Activated T-cell treated with anti-CD3 and anti-CD28 coated beads, Interleukin-2, amount 50 U/mL, for 24 hours (primary cell): ENCODE measurements around the gene FOXA3.
"Not testable (repeated sequence)": the region's sequence is repeated elsewhere in the genome, so short reads cannot be mapped to it uniquely, and the experiment has no call there.

Experiments
- DNase-seq: peaks from one replicate; pipeline ENCODE4 v3.0.0-alpha.2; 2020
- H3K27ac Mint-ChIP-seq: 2 replicates; pipeline ENCODE4 v1.8.0; 2020; ENCODE audit warnings: mild to moderate bottlenecking, mixed read lengths
- H3K27me3 Mint-ChIP-seq: 2 replicates; pipeline ENCODE4 v1.8.0; 2020; ENCODE audit warnings: mixed read lengths
- H3K36me3 Mint-ChIP-seq: 2 replicates; pipeline ENCODE4 v1.8.0; 2020; ENCODE audit warnings: low read depth, mixed read lengths
- H3K4me1 Mint-ChIP-seq: 2 replicates; pipeline ENCODE4 v1.8.0; 2020; ENCODE audit warnings: low read depth, mixed read lengths
- H3K4me3 Mint-ChIP-seq: 2 replicates; pipeline ENCODE4 v1.8.0; 2020; ENCODE audit warnings: mild to moderate bottlenecking, moderate library complexity, mixed read lengths
- H3K9me3 Mint-ChIP-seq: 2 replicates; pipeline ENCODE4 v1.8.0; 2020; ENCODE audit warnings: mixed read lengths

FOXA3 gene

GRCh38 chr19:45886427-45887199 lies 22.5 kb downstream of the FOXA3 start:
- Mint-ChIP-seq H3K36me3 (peaks cover 11% of the 10 kb centered on the region), H3K9me3 (no peaks in the 10 kb centered on the region), H3K27me3 (no peaks in the 10 kb centered on the region), H3K27ac (peak overlapping the region; percentile 97), H3K4me1 (peaks cover 32% of the 10 kb centered on the region), H3K4me3 (peak overlapping the region; percentile 86)
- DNase-seq: peak; percentile 92

GRCh38 chr19:45887200-45887710 lies 23.1 kb downstream of the FOXA3 start:
- H3K9me3 Mint-ChIP-seq: no peaks in the 10 kb centered on the region
- H3K4me3 Mint-ChIP-seq: peak overlapping the region; percentile 86
- peak overlapping the region; percentile 97 for H3K27ac Mint-ChIP-seq
- peaks cover 11% of the 10 kb centered on the region for H3K36me3 Mint-ChIP-seq
- H3K27me3 Mint-ChIP-seq: no peaks in the 10 kb centered on the region
- DNase-seq: no peak
- H3K4me1 Mint-ChIP-seq: peaks cover 28% of the 10 kb centered on the region

- Mint-ChIP-seq H3K4me1 (peaks cover 18% of the 10 kb centered on the region), H3K9me3 (no peaks in the 10 kb centered on the region), H3K4me3 (no peak overlapping the region), H3K36me3 (peaks cover 4% of the 10 kb centered on the region), H3K27ac (peak overlapping the region; percentile 55), H3K27me3 (no peaks in the 10 kb centered on the region)
- DNase-seq: no peak
Measured at GRCh38 chr19:45889210-45889885, 25.2 kb downstream of the FOXA3 start.

- H3K4me3 Mint-ChIP-seq: no peak overlapping the region
- peaks cover 14% of the 10 kb centered on the region for H3K36me3 Mint-ChIP-seq
- H3K9me3 Mint-ChIP-seq: no peaks in the 10 kb centered on the region
- no peak for DNase-seq
- no peak overlapping the region for H3K27ac Mint-ChIP-seq
- H3K4me1 Mint-ChIP-seq: peaks cover 13% of the 10 kb centered on the region
- H3K27me3 Mint-ChIP-seq: no peaks in the 10 kb centered on the region
Measured at GRCh38 chr19:45890877-45891276, 26.8 kb downstream of the FOXA3 start.

GRCh38 chr19:45895519-45895972 lies 31.4 kb downstream of the FOXA3 start:
- Mint-ChIP-seq H3K36me3 (peaks cover 33% of the 10 kb centered on the region), H3K9me3 (no peaks in the 10 kb centered on the region), H3K4me1 (peaks cover 8% of the 10 kb centered on the region), H3K27ac (no peak overlapping the region), H3K4me3 (no peak overlapping the region), H3K27me3 (no peaks in the 10 kb centered on the region)
- DNase-seq: no peak

GRCh38 chr19:45895983-45896599 lies 32.0 kb downstream of the FOXA3 start:
- H3K36me3 Mint-ChIP-seq: peaks cover 38% of the 10 kb centered on the region
- peaks cover 13% of the 10 kb centered on the region for H3K4me1 Mint-ChIP-seq
- not testable (repeated sequence) for H3K9me3 Mint-ChIP-seq, H3K4me3 Mint-ChIP-seq, H3K27ac Mint-ChIP-seq, H3K27me3 Mint-ChIP-seq, DNase-seq

GRCh38 chr19:45897261-45897812 lies 33.2 kb downstream of the FOXA3 start:
- Mint-ChIP-seq H3K9me3 (no peaks in the 10 kb centered on the region), H3K27me3 (no peaks in the 10 kb centered on the region), H3K27ac (no peak overlapping the region), H3K4me1 (peaks cover 18% of the 10 kb centered on the region), H3K36me3 (peaks cover 40% of the 10 kb centered on the region), H3K4me3 (no peak overlapping the region)
- no peak for DNase-seq

- no peaks in the 10 kb centered on the region for H3K9me3 Mint-ChIP-seq
- H3K4me1 Mint-ChIP-seq: peaks cover 24% of the 10 kb centered on the region
- H3K27ac Mint-ChIP-seq: no peak overlapping the region
- no peak for DNase-seq
- peaks cover 41% of the 10 kb centered on the region for H3K36me3 Mint-ChIP-seq
- no peak overlapping the region for H3K4me3 Mint-ChIP-seq
- H3K27me3 Mint-ChIP-seq: no peaks in the 10 kb centered on the region
Measured at GRCh38 chr19:45899253-45899652, 35.1 kb downstream of the FOXA3 start.

- Mint-ChIP-seq H3K27ac (no peak overlapping the region), H3K36me3 (peaks cover 38% of the 10 kb centered on the region), H3K9me3 (no peaks in the 10 kb centered on the region), H3K4me3 (no peak overlapping the region), H3K27me3 (no peaks in the 10 kb centered on the region), H3K4me1 (peaks cover 24% of the 10 kb centered on the region)
- no peak for DNase-seq
Measured at GRCh38 chr19:45899919-45900589, 35.9 kb downstream of the FOXA3 start.

- H3K9me3 Mint-ChIP-seq: no peaks in the 10 kb centered on the region
- no peak for DNase-seq
- H3K36me3 Mint-ChIP-seq: peaks cover 31% of the 10 kb centered on the region
- H3K27ac Mint-ChIP-seq: no peak overlapping the region
- peak overlapping the region; percentile 36 for H3K4me3 Mint-ChIP-seq
- no peaks in the 10 kb centered on the region for H3K27me3 Mint-ChIP-seq
- peaks cover 24% of the 10 kb centered on the region for H3K4me1 Mint-ChIP-seq
Measured at GRCh38 chr19:45900738-45901431, 36.8 kb downstream of the FOXA3 start.

GRCh38 chr19:45901432-45901911 lies 37.3 kb downstream of the FOXA3 start:
- Mint-ChIP-seq H3K27ac (no peak overlapping the region), H3K36me3 (peaks cover 31% of the 10 kb centered on the region), H3K9me3 (no peaks in the 10 kb centered on the region), H3K27me3 (no peaks in the 10 kb centered on the region), H3K4me1 (peaks cover 24% of the 10 kb centered on the region), H3K4me3 (peak overlapping the region; percentile 67)
- DNase-seq: peak; percentile 62

- DNase-seq: no peak
- H3K9me3 Mint-ChIP-seq: no peaks in the 10 kb centered on the region
- peak within 1 kb of the TSS; percentile 92 for H3K27ac Mint-ChIP-seq
- H3K36me3 Mint-ChIP-seq: peaks cover 31% of the 10 kb centered on the region
- peaks cover 24% of the 10 kb centered on the region for H3K4me1 Mint-ChIP-seq
- H3K27me3 Mint-ChIP-seq: no peaks in the 10 kb centered on the region
- H3K4me3 Mint-ChIP-seq: peak within 1 kb of the TSS; percentile 87
Measured at GRCh38 chr19:45901912-45902650, 38.0 kb downstream of the FOXA3 start, which contains the start of gene MYPOP. Gene MYPOP, minus strand, starts transcription at chr19:45902613. Its CDS starts 840 bp downstream, at chr19:45901773.
